Glutamatergic neuron (in vitro differentiated cells): ENCODE results near the gene CBFA2T3. TPM values are rescaled to one million over a fixed set of nuclear protein-coding genes. Genes with fewer than 3 reads are reported as not detected.
A peak's percentile ranks its signal among the peaks of the same experiment; 100 is the strongest.

Experiments used
- DNase-seq: peaks from one replicate; pipeline ENCODE4 v3.0.0; 2022
- H3K27ac Mint-ChIP-seq: one replicate; pipeline ENCODE4 v1.8.0; 2020; ENCODE audit warnings: mild to moderate bottlenecking, mixed read lengths, inconsistent platforms; ENCODE audit not compliant: unreplicated experiment
- H3K27me3 Mint-ChIP-seq: one replicate; pipeline ENCODE4 v1.8.0; 2020; ENCODE audit warnings: mild to moderate bottlenecking, moderate library complexity, mixed read lengths, inconsistent platforms; ENCODE audit not compliant: unreplicated experiment
- H3K36me3 Mint-ChIP-seq: one replicate; pipeline ENCODE4 v1.8.0; 2020; ENCODE audit warnings: mild to moderate bottlenecking, mixed read lengths, inconsistent platforms; ENCODE audit not compliant: unreplicated experiment
- H3K4me1 Mint-ChIP-seq: one replicate; pipeline ENCODE4 v1.8.0; 2020; ENCODE audit warnings: mild to moderate bottlenecking, low read depth, mixed read lengths, inconsistent platforms; ENCODE audit not compliant: unreplicated experiment
- H3K4me3 Mint-ChIP-seq: one replicate; pipeline ENCODE4 v1.8.0; 2020; ENCODE audit warnings: mild to moderate bottlenecking, mixed read lengths, inconsistent platforms; ENCODE audit not compliant: unreplicated experiment
- H3K9me3 Mint-ChIP-seq: one replicate; pipeline ENCODE4 v1.8.0; 2020; ENCODE audit warnings: mild to moderate bottlenecking, moderate library complexity, mixed read lengths, inconsistent platforms; ENCODE audit not compliant: unreplicated experiment
- CTCF ChIP-seq: fragments of 200-600 bp; sonication (generic); IDR thresholded peaks from one replicate; pipeline ENCODE4 v1.5.0; 2021; ENCODE audit not compliant: partially characterized antibody, unreplicated experiment
- total RNA-seq: library from RNA; stranded (reverse); fragmentation: NEBNext Ultra II Directional; extraction: Animal tissue kit (Norgen Biotek cat#: 25700); gene quantifications from one replicate; pipeline ENCODE4 v1.2.1, GENCODE V29; 2021; ENCODE audit not compliant: unreplicated experiment

CBFA2T3 gene
- total RNA-seq, 1 donor from 2014 or later = 126 TPM

- H3K27ac Mint-ChIP-seq = no peak overlapping the region
- no peaks in the 10 kb centered on the region for H3K36me3 Mint-ChIP-seq
- peaks cover 9% of the 10 kb centered on the region for H3K4me1 Mint-ChIP-seq
- no peak for DNase-seq
- no peak overlapping the region for H3K4me3 Mint-ChIP-seq
- TF ChIP-seq CTCF = no peak
- peaks cover 10% of the 10 kb centered on the region for H3K9me3 Mint-ChIP-seq
- peaks cover 8% of the 10 kb centered on the region for H3K27me3 Mint-ChIP-seq
These were observed 16.5 kb downstream of the CBFA2T3 start for GRCh38 chr16:88960516-88960915.

GRCh38 chr16:88959022-88959421 is 18.0 kb downstream of the CBFA2T3 start:
- H3K27me3 Mint-ChIP-seq = peaks cover 8% of the 10 kb centered on the region
- no peak for TF ChIP-seq CTCF
- no peak for DNase-seq
- H3K9me3 Mint-ChIP-seq = peaks cover 3% of the 10 kb centered on the region
- H3K4me1 Mint-ChIP-seq = peaks cover 8% of the 10 kb centered on the region
- H3K27ac Mint-ChIP-seq = no peak overlapping the region
- no peak overlapping the region for H3K4me3 Mint-ChIP-seq
- H3K36me3 Mint-ChIP-seq = no peaks in the 10 kb centered on the region

GRCh38 chr16:88957887-88958577 is 19.0 kb downstream of the CBFA2T3 start:
- Mint-ChIP-seq H3K27me3 (peaks cover 8% of the 10 kb centered on the region), H3K4me3 (no peak overlapping the region), H3K36me3 (no peaks in the 10 kb centered on the region), H3K9me3 (peaks cover 3% of the 10 kb centered on the region), H3K4me1 (peaks cover 16% of the 10 kb centered on the region), H3K27ac (no peak overlapping the region)
- DNase-seq = no peak
- TF ChIP-seq CTCF = no peak

GRCh38 chr16:88957433-88957767 is 19.6 kb downstream of the CBFA2T3 start:
- H3K4me3 Mint-ChIP-seq = no peak overlapping the region
- DNase-seq = no peak
- no peak for TF ChIP-seq CTCF
- peaks cover 8% of the 10 kb centered on the region for H3K27me3 Mint-ChIP-seq
- H3K4me1 Mint-ChIP-seq = peaks cover 21% of the 10 kb centered on the region
- H3K9me3 Mint-ChIP-seq = peaks cover 3% of the 10 kb centered on the region
- no peak overlapping the region for H3K27ac Mint-ChIP-seq
- H3K36me3 Mint-ChIP-seq = no peaks in the 10 kb centered on the region

- H3K4me3 Mint-ChIP-seq = peak overlapping the region; percentile 25
- no peak for TF ChIP-seq CTCF
- DNase-seq = no peak
- H3K9me3 Mint-ChIP-seq = peaks cover under 1% of the 10 kb centered on the region
- H3K36me3 Mint-ChIP-seq = no peaks in the 10 kb centered on the region
- no peak overlapping the region for H3K27ac Mint-ChIP-seq
- H3K27me3 Mint-ChIP-seq = peaks cover 9% of the 10 kb centered on the region
- H3K4me1 Mint-ChIP-seq = peaks cover 23% of the 10 kb centered on the region
These were observed 20.2 kb downstream of the CBFA2T3 start for GRCh38 chr16:88956546-88957432.
